Neural crest cell (in vitro differentiated cells): ENCODE measurements around the gene CGB2. TPM values are rescaled to one million over a fixed set of nuclear protein-coding genes. Genes with fewer than 3 reads are reported as not detected.
"Not testable (repeated sequence)": the region's sequence is repeated elsewhere in the genome, so short reads cannot be mapped to it uniquely, and the experiment has no call there.

Experiments used
- DNase-seq: peaks from one replicate; pipeline ENCODE4 v3.0.0; 2021; ENCODE audit warnings: low read depth, mixed read lengths, low spot score
- H3K27ac Mint-ChIP-seq: one replicate; pipeline ENCODE4 v1.8.0; 2021; ENCODE audit warnings: mild to moderate bottlenecking, mixed read lengths; ENCODE audit not compliant: unreplicated experiment
- H3K27me3 Mint-ChIP-seq: 2 replicates; pipeline ENCODE4 v1.8.0; 2021; ENCODE audit warnings: low read depth, mild to moderate bottlenecking, mixed read lengths
- H3K36me3 Mint-ChIP-seq: 2 replicates; pipeline ENCODE4 v1.8.0; 2021; ENCODE audit warnings: low read depth, mild to moderate bottlenecking, mixed read lengths
- H3K4me1 Mint-ChIP-seq: 2 replicates; pipeline ENCODE4 v1.8.0; 2021; ENCODE audit warnings: mixed read lengths
- H3K4me3 Mint-ChIP-seq: one replicate; pipeline ENCODE4 v1.8.0; 2021; ENCODE audit warnings: mild to moderate bottlenecking, mixed read lengths
- H3K9me3 Mint-ChIP-seq: 2 replicates; pipeline ENCODE4 v1.8.0; 2021; ENCODE audit warnings: mixed read lengths
- CTCF ChIP-seq: fragments of 200-600 bp; sonication (generic); conservative IDR thresholded peaks from 2 replicates; pipeline ENCODE4 v1.5.0; 2021; ENCODE audit warnings: antibody characterized with exemption, mild to moderate bottlenecking
- total RNA-seq: library from RNA; stranded (reverse); gene quantifications from 2 replicates; pipeline ENCODE4 v1.2.1, GENCODE V29; 2021

Gene CGB2
- total RNA-seq, 1 donor from 2014 or later, result not detected

GRCh38 chr19:49020931-49021895 is 10.5 kb upstream of the CGB2 start:
- peak overlapping the region; percentile 25 for H3K4me3 Mint-ChIP-seq
- no peak for TF ChIP-seq CTCF
- H3K27ac Mint-ChIP-seq, result no peak overlapping the region
- H3K4me1 Mint-ChIP-seq, result peaks cover 11% of the 10 kb centered on the region
- DNase-seq, result no peak
- peaks cover 56% of the 10 kb centered on the region for H3K27me3 Mint-ChIP-seq
- no peaks in the 10 kb centered on the region for H3K36me3 Mint-ChIP-seq
- H3K9me3 Mint-ChIP-seq, result no peaks in the 10 kb centered on the region

GRCh38 chr19:49022116-49022515 is 9.6 kb upstream of the CGB2 start:
- H3K9me3 Mint-ChIP-seq, result no peaks in the 10 kb centered on the region
- H3K27ac Mint-ChIP-seq, result no peak overlapping the region
- peaks cover 11% of the 10 kb centered on the region for H3K4me1 Mint-ChIP-seq
- H3K27me3 Mint-ChIP-seq, result peaks cover 54% of the 10 kb centered on the region
- no peak overlapping the region for H3K4me3 Mint-ChIP-seq
- DNase-seq, result no peak
- no peak for TF ChIP-seq CTCF
- H3K36me3 Mint-ChIP-seq, result no peaks in the 10 kb centered on the region

GRCh38 chr19:49024233-49024632 is 7.5 kb upstream of the CGB2 start, which contains the start of gene CGB3:
TSS of gene CGB3 (minus strand) at chr19:49024333. CDS start at chr19:49023971, 362 bp downstream.
- H3K9me3 Mint-ChIP-seq, H3K4me1 Mint-ChIP-seq, H3K36me3 Mint-ChIP-seq, H3K4me3 Mint-ChIP-seq, DNase-seq, H3K27ac Mint-ChIP-seq: not testable (repeated sequence)
- H3K27me3 Mint-ChIP-seq, result peaks cover 33% of the 10 kb centered on the region

- H3K4me3 Mint-ChIP-seq, result not testable (repeated sequence)
These were observed 6.6 kb upstream of the CGB2 start for GRCh38 chr19:49025088-49025487.

GRCh38 chr19:49025599-49025998 is 6.1 kb upstream of the CGB2 start:
- not testable (repeated sequence) for H3K36me3 Mint-ChIP-seq, H3K4me1 Mint-ChIP-seq, DNase-seq, H3K27ac Mint-ChIP-seq, H3K9me3 Mint-ChIP-seq, H3K4me3 Mint-ChIP-seq
- H3K27me3 Mint-ChIP-seq, result peaks cover 19% of the 10 kb centered on the region

More at GRCh38 chr19:49025088-49025487, 6.6 kb upstream of the CGB2 start:
- not testable (repeated sequence) for H3K9me3 Mint-ChIP-seq, H3K36me3 Mint-ChIP-seq, DNase-seq, H3K27ac Mint-ChIP-seq, H3K4me1 Mint-ChIP-seq
- peaks cover 24% of the 10 kb centered on the region for H3K27me3 Mint-ChIP-seq

GRCh38 chr19:49028686-49029085 is 3.0 kb upstream of the CGB2 start:
- not testable (repeated sequence) for H3K9me3 Mint-ChIP-seq, H3K4me3 Mint-ChIP-seq, H3K4me1 Mint-ChIP-seq, H3K36me3 Mint-ChIP-seq, H3K27ac Mint-ChIP-seq, H3K27me3 Mint-ChIP-seq, DNase-seq

GRCh38 chr19:49029749-49030148 is 1.9 kb upstream of the CGB2 start:
- H3K4me3 Mint-ChIP-seq, DNase-seq, H3K9me3 Mint-ChIP-seq, H3K27ac Mint-ChIP-seq, H3K4me1 Mint-ChIP-seq, H3K27me3 Mint-ChIP-seq, H3K36me3 Mint-ChIP-seq: not testable (repeated sequence)

- not testable (repeated sequence) for H3K4me3 Mint-ChIP-seq, H3K27ac Mint-ChIP-seq, H3K27me3 Mint-ChIP-seq, H3K4me1 Mint-ChIP-seq, H3K36me3 Mint-ChIP-seq, DNase-seq, H3K9me3 Mint-ChIP-seq
These were observed 1.4 kb upstream of the CGB2 start for GRCh38 chr19:49030323-49030722.
